Mucosa of gallbladder (tissue), 1 donor: ENCODE results near the gene GCN1. TPM values are rescaled to one million over a fixed set of nuclear protein-coding genes. Genes with fewer than 3 reads are reported as not detected.
A peak's percentile ranks its signal among the peaks of the same experiment; 100 is the strongest.

Experiments
- DNase-seq: peaks from one replicate; pipeline ENCODE4 v3.0.0-alpha.2; 2020; ENCODE audit warnings: low spot score
- total RNA-seq: library from RNA; stranded (reverse); gene quantifications from one replicate; pipeline ENCODE4 v1.2.1, GENCODE V29; 2021
- donor health status: DM: no; HTN: no; CAD: no.

The GCN1 gene
- total RNA-seq, 1 donor from 2014 or later: 80.4 TPM

- DNase-seq: peak; percentile 95
These were observed 77.5 kb downstream of the GCN1 start for GRCh38 chr12:120116792-120117651.

GRCh38 chr12:120116441-120116791 lies 78.1 kb downstream of the GCN1 start, which contains the start of gene RAB35:
Gene RAB35, minus strand, starts transcription at chr12:120116753. Its CDS starts 103 bp downstream, at chr12:120116650.
- no peak for DNase-seq

- DNase-seq: no peak
These were observed 78.6 kb downstream of the GCN1 start for GRCh38 chr12:120115692-120116440.

GRCh38 chr12:120115066-120115465 lies 79.4 kb downstream of the GCN1 start:
- no peak for DNase-seq

- peak; percentile 72 for DNase-seq
These were observed 83.7 kb downstream of the GCN1 start for GRCh38 chr12:120110550-120111501.

GRCh38 chr12:120109570-120110267 lies 84.8 kb downstream of the GCN1 start:
- no peak for DNase-seq

GRCh38 chr12:120106151-120106550 lies 88.4 kb downstream of the GCN1 start:
- no peak for DNase-seq

GRCh38 chr12:120103371-120103770 lies 91.1 kb downstream of the GCN1 start:
- DNase-seq: no peak

- no peak for DNase-seq
These were observed 91.5 kb downstream of the GCN1 start for GRCh38 chr12:120103044-120103338.

- DNase-seq: no peak
These were observed 92.1 kb downstream of the GCN1 start for GRCh38 chr12:120102189-120103043.

- DNase-seq: peak; percentile 36
These were observed 92.9 kb downstream of the GCN1 start for GRCh38 chr12:120101617-120102016.

- DNase-seq: no peak
These were observed 93.3 kb downstream of the GCN1 start for GRCh38 chr12:120101182-120101581.

GRCh38 chr12:120100630-120101029 lies 93.9 kb downstream of the GCN1 start:
- DNase-seq: peak; percentile 60

- no peak for DNase-seq
These were observed 94.8 kb downstream of the GCN1 start for GRCh38 chr12:120099738-120100137.

GRCh38 chr12:120098756-120099470 lies 95.6 kb downstream of the GCN1 start:
- no peak for DNase-seq

GRCh38 chr12:120096671-120097202 lies 97.8 kb downstream of the GCN1 start:
- DNase-seq: no peak

- no peak for DNase-seq
These were observed 98.8 kb downstream of the GCN1 start for GRCh38 chr12:120095736-120096135.

- DNase-seq: no peak
These were observed 99.2 kb downstream of the GCN1 start for GRCh38 chr12:120095331-120095730.

- DNase-seq: no peak
These were observed 100.0 kb downstream of the GCN1 start for GRCh38 chr12:120094485-120094884.
